AML-193 (cell line): Measurements from ENCODE around the gene GTF3C4.

Experiments
- DNase-seq, 2 experiments: peaks; one replicate each; lab custom pipeline; 2025; lab: John Stamatoyannopoulos, UW

Gene GTF3C4

GRCh38 chr9:132648283-132648682 lies 22.0 kb upstream of the GTF3C4 start:
- DNase-seq: no peak

GRCh38 chr9:132648685-132649084 lies 21.6 kb upstream of the GTF3C4 start:
- DNase-seq: no peak

- DNase-seq: peak; percentile 29 to 34
These were observed 19.0 kb upstream of the GTF3C4 start for GRCh38 chr9:132651259-132651658.

DNA sequence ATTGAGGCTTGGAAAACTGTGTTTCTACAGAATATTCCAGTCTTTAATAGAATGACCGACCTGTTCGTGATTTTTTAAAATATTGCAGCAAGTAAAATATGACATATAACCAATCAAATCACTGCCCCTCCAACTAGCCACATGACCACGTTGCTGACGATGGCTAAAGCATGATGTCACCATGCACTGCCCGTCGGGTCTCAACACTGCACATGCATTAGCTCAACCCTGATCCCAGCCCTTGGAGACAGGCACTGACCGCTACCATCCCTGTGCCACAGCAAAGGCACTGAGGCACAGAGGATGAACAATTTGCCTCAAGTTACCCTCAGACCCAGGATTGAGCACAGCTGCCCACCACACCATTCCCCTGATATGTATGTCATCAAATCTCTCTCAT lies 14.0 kb upstream of the GTF3C4 start:
- DNase-seq: no peak

DNA sequence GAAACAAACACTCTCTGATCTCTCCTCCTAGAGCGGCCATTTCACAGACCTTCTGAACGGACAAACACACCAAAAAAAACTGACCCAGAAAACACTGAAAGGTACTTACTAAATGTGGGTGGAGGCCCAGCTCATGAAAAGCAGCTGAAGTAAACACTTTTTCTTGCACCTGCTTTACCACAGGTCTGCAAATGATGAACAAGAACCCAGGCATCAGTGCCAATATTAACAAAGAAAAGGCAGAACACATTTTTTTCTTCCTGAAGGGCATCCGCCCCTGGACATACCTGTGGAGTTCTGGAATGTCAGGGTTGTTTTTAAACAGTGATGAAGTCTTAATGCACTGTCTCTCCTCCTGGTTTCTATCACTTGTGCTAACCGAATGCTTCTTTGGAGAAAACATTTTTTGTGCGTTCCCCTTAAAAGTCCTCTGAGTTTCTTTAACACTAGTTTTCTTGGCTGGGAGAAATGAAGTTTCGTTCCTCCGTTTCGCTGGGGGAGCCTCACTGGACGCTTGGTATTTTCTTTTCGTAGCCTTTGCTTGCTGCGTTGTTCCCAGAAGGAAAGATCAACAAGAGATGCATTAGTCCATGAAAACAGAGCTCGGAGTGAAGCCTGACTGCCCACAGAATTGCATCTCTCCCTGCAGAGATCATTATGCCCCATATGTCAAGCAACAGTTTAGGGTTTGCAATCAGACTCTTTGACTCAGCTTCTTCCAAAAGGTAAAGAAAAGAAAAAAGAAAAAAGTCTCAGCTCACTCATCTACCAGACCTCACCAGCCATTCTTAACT lies 7.9 kb upstream of the GTF3C4 start:
- no peak for DNase-seq

DNA sequence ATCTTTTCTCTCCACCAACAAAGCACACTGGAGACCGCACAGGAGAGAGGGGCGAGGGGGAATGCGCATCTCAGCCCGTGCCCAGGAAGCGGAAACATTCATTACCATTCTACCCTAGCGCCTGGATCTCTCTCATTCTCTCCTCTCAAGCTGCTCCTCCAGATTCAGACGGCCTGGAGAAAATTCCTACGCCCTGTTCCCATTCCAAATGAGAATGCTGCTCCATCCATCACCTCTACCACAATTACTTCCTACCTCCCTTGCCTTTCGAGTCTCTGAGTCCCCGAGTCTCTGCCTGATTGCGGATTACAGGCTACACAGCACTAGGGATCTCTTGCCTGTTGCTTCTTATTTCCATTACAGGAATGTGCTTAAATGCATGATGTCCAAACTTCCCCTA lies 7.1 kb upstream of the GTF3C4 start:
- no peak for DNase-seq

GRCh38 chr9:132663851-132664250 lies 6.4 kb upstream of the GTF3C4 start:
- DNase-seq: peak in 1 of 2 experiments; percentile 1

GRCh38 chr9:132669319-132669697 lies 956 bp upstream of the GTF3C4 start:
- DNase-seq: peak in 1 of 2 experiments; percentile 17

DNA sequence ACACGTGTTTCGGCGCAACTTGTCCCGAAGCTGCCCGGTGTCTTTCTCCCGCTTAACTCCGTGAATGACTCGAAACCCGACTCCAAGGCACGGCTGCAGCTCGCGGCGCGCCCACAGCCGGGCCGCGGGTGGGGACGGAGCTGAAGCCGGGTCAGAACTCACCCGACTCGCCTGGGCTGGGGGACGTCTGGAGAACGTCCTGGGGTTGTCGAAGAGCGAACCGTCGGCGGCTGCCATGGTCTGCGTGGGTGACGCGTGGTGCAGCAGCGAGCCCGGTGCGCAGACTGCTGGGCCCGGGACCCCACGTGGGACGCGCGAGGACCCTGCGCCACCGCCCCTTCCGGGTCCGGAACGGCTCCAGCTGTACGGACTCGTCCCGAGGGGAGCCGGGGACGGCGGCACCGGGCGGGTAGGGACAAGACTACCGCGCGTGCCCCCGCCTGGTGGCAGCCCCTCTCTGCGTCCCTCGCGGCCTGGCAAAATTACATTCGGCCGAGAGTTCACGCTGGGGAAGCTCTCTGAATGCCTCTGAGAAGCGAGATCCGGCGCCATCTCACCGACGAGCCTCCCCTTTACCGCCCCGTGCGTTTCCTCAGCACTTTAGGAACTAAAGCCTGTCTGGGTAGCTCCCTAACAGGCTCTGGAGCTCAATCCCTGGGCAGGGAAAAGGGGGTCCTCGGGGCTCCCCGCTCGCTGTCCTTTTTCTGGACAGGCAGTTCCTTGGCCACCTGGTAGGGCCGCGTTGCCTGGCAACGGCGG lies 387 bp upstream of the GTF3C4 start, which contains the start of gene DDX31:
Gene DDX31, minus strand, starts transcription at position 286 of the 759 bp plus-strand sequence. Its CDS starts 49 bp downstream, at position 237.
- peak; percentile 60 to 63 for DNase-seq

DNA sequence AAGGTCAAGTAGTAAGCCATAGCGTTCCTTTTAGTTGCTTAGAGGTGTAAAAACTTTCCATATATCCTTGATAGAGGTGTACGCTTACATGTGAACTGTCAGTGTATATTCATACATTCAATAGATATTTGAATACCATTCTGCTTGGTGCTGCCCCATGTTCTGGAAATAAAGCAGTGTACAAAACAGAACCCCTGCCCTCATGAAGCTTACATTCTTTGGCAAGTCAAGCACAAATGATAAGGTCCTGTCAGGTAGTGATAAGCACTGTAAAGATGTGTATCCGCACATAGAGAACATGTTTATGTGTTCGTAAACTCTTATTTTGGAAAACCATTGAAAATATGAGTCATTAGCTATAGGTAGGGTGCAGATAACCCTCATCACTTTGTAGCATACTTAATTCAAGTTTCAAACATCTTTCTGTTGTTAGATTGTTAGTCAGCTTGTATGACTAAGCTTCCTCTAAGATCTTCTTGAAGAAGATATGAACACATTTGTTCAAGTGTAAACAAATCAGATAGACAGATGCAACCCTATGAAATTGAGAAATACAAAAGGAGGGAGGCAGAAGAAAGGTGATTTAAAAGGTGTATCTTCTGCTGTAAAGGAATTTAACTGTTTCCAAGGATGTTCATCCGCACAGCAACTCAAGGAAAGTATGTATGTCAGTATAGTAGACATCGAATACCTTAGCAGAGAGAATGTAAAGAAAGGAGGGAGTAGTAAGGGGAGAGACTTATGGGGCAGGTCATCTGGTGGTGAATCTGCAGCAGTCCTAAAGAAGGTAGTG lies 1.6 kb downstream of the GTF3C4 start:
- no peak for DNase-seq

DNA sequence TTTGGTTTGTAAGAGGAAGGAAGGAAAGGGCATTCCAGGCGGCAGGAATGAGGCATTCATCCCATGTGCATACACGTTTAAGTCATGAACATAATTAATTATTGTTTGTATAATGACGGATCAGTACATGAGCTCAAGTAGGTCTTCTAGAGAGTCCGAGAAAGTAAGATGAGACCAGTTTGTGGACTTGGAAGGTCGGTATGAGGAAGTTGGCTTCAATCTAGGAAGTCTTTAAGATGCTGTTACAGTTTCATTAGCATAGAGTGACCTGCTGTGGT lies 2.1 kb downstream of the GTF3C4 start:
- DNase-seq: peak; percentile 3 to 15

- peak; percentile 33 to 52 for DNase-seq
These were observed 3.1 kb downstream of the GTF3C4 start for GRCh38 chr9:132673355-132673754.

DNA sequence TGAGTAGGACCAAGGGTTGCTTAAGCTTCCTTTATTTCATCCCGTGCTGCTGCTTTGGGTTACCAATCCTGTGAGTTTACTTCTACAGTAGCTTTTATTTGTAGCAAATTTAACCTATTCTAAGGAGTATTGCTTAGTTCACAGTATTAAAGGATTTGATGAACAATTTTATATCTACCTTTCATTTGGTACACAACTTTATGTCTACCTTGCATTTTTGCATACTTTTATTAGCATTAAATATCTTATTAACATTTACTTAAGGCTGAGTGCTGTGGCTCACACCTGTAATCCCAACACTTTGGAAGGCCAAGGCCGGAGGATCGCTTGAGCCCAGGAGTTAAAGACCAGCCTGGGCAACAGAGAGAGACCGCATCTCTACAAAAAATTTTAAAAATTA lies 4.2 kb downstream of the GTF3C4 start:
- DNase-seq: no peak

- DNase-seq: no peak
These were observed 7.7 kb downstream of the GTF3C4 start for GRCh38 chr9:132677976-132678375.

DNA sequence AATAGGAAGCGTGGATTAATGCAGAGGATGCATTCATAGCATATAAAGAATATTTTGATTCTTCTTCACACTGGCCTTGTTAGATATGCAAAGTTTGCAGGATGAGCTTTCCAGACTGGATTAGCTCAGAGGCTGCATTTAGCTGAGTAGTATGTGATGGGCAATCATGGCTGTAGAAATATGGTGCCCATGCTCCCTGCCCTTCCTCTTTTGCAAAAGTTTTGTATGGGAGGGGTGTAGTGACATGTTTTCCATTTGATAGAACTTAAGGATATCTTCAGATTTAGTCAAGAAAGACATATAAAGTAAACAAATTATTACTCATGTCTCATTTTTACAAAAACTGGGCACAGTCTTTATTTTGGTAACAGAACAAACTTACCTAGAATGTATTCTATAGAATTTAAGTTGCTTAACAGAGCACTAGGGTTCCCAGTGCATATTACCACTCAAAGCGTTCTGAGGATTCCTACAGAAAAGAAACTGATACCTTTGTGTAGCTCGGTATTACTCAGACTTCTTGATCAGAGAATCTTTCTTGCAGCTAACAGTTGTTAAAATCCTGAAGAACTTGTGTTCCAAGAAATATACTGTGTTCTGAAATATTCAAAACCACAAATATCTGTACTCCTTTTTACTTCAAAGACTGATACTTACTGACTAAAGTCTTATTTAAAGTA lies 9.8 kb downstream of the GTF3C4 start:
- no peak for DNase-seq

GRCh38 chr9:132681561-132681960 lies 11.3 kb downstream of the GTF3C4 start:
- no peak for DNase-seq

DNA sequence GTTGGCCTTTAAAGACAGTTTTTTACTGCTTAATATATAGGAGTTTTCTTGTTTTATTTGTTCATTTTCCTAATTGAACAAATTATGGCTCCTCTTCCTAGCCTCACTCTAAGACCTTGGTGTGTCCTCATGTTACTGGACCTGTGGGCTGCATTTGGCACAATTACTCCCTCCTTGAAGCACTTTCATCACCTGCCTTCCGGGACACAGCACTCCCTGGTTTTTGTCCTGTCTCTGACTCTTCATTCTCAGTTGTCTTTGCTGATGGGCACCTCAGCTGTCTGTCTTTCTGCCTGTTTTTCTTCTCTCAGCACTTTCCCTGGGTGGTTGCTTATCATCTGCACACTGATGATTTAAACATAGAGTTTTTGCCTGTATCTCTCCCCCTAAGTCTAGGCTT lies 13.6 kb downstream of the GTF3C4 start:
- DNase-seq: no peak

DNA sequence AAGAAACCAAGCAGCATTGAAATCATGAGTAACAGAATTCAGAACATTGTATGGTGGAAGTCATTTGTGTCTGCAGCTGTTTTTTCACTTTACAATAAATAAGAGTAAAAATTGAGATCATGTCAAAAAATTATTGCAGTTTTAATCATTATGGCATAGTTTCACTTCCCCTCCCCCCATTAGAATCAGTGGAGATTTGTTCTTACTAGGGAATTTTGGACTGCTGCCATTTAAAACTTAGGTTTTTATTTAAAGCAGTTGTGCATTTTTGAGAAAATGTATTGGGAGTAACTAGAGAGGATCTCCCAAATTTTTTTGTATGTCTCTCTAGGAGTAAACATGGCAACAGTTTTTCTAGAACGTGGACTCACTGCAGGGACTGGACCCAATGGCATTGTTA lies 20.4 kb downstream of the GTF3C4 start:
- no peak for DNase-seq

- DNase-seq: peak; percentile 60 to 66
These were observed 23.9 kb downstream of the GTF3C4 start for GRCh38 chr9:132694144-132694543.

- DNase-seq: no peak
These were observed 27.0 kb downstream of the GTF3C4 start for GRCh38 chr9:132697230-132697629.

DNA sequence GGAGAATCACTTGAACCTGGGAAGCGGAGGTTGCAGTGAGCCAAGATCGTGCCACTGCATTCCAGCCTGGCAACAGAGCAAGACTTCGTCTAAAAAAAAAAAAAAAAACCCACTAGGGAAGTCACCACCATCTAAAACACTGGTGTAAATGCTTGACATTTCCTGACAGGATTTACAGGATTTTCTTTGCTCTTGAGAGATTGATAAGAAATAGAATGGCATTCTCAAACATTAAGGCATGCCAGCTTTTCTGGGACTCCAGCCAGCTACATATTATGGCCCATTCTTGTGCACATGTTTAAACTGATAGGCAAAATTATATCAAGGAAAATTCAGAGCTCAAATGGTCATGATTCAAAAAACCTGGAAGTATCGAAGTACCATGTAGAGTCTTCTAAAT lies 28.7 kb downstream of the GTF3C4 start:
- DNase-seq: no peak

DNA sequence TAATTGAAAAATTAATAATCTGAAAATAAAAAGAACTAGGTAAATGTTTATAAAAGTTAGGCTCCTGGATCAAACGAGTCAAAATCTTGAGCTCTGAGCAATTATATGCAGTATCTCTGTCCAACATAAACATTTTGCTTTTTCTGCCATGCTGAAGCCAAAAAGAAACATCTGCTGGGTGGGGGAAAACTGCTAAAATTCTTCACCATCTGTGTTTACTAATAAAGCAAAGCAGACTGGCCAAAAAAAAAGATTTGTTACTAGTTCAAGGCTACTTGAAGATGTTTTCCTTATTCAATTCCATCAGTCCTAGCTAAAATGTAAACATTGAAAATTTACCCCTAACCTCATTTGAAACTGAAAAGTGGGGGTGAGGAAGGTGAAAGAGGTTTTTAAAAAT lies 29.7 kb downstream of the GTF3C4 start:
- no peak for DNase-seq
